Measurements from ENCODE around the gene RHCG.

Gene RHCG

GRCh38 chr15:89441295-89441812 is 55.0 kb downstream of the RHCG start:
- H2BK5ac ChIP-seq (ENCODE audit: low read depth, low read length, poor library complexity, severe bottlenecking), result no peak overlapping the region
- no peak overlapping the region for H2BK120ac ChIP-seq (ENCODE audit: low read depth, low read length)
- no peaks in the 10 kb centered on the region for H3K79me1 ChIP-seq (replicated peaks; ENCODE audit: low read length, poor library complexity, severe bottlenecking)
- H3K27ac ChIP-seq (ENCODE audit: low read length, poor library complexity, severe bottlenecking), result no peak overlapping the region
- no peak overlapping the region for H2AFZ ChIP-seq (ENCODE audit: low read depth, low read length)
- H4K91ac ChIP-seq (ENCODE audit: low read length), result no peak overlapping the region
- H3K36me3 ChIP-seq (ENCODE audit: control insufficient read depth in 1 of 2, insufficient read depth in 2 of 2, low read depth in 1 of 2, low read length in 2 of 2), result no peaks in the 10 kb centered on the region
- H4K8ac ChIP-seq (ENCODE audit: low read length), result no peak overlapping the region
- no peaks in the 10 kb centered on the region for H3K4me1 ChIP-seq (ENCODE audit: control insufficient read depth, insufficient read depth, low read depth, low read length)
- no peak overlapping the region for H3K23ac ChIP-seq (ENCODE audit: low read length in 2 of 2)
- no peak overlapping the region for H3K4ac ChIP-seq (ENCODE audit: low read depth in 1 of 2, low read length in 2 of 2)
- no peak overlapping the region for H2BK12ac ChIP-seq (ENCODE audit: low read length in 2 of 2)
- no peak overlapping the region for H2BK15ac ChIP-seq (ENCODE audit: low read depth, poor library complexity, severe bottlenecking)
- no peak for DNase-seq
- H3K14ac ChIP-seq (ENCODE audit: low read length in 2 of 2), result no peak overlapping the region
- no peak overlapping the region for H3K9ac ChIP-seq (ENCODE audit: low read length)
- H3K4me2 ChIP-seq (ENCODE audit: low read length, poor library complexity, severe bottlenecking), result no peak overlapping the region
- H3K9me3 ChIP-seq (ENCODE audit: control insufficient read depth, low read length), result no peaks in the 10 kb centered on the region
- H2AK5ac ChIP-seq (ENCODE audit: low read length, severe bottlenecking), result no peak overlapping the region
- H3K18ac ChIP-seq (ENCODE audit: low read depth in 1 of 2, low read length in 2 of 2), result no peak overlapping the region
- no peak overlapping the region for H3K4me3 ChIP-seq (ENCODE audit: insufficient read depth in 1 of 2, low read depth in 1 of 2, low read length in 2 of 2)
- peaks cover 62 to 85% of the 10 kb centered on the region in 2 experiments for H3K27me3 ChIP-seq (ENCODE audit: control insufficient read depth in 1 of 2, insufficient read depth in 1 of 2, low read length in 2 of 2)
- WGBS, result 80% methylated on average over 1 of the region's 3 CpGs

GRCh38 chr15:89439764-89440163 is 56.6 kb downstream of the RHCG start:
- no peak overlapping the region for H3K4me3 ChIP-seq (ENCODE audit: insufficient read depth in 1 of 2, low read depth in 1 of 2, low read length in 2 of 2)
- H3K27me3 ChIP-seq (ENCODE audit: control insufficient read depth in 1 of 2, insufficient read depth in 1 of 2, low read length in 2 of 2), result peaks cover 63 to 85% of the 10 kb centered on the region in 2 experiments
- H3K79me1 ChIP-seq (replicated peaks; ENCODE audit: low read length, poor library complexity, severe bottlenecking), result no peaks in the 10 kb centered on the region
- no peaks in the 10 kb centered on the region for H3K9me3 ChIP-seq (ENCODE audit: control insufficient read depth, low read length)
- no peak overlapping the region for H2BK120ac ChIP-seq (ENCODE audit: low read depth, low read length)
- no peak overlapping the region for H3K4me2 ChIP-seq (ENCODE audit: low read length, poor library complexity, severe bottlenecking)
- no peak overlapping the region for H2AK5ac ChIP-seq (ENCODE audit: low read length, severe bottlenecking)
- H3K4ac ChIP-seq (ENCODE audit: low read depth in 1 of 2, low read length in 2 of 2), result no peak overlapping the region
- DNase-seq, result no peak
- 82% methylated on average over 8 of the region's 9 CpGs for WGBS
- H2BK12ac ChIP-seq (ENCODE audit: low read length in 2 of 2), result no peak overlapping the region
- H3K27ac ChIP-seq (ENCODE audit: low read length, poor library complexity, severe bottlenecking), result no peak overlapping the region
- no peak overlapping the region for H3K14ac ChIP-seq (ENCODE audit: low read length in 2 of 2)
- H3K36me3 ChIP-seq (ENCODE audit: control insufficient read depth in 1 of 2, insufficient read depth in 2 of 2, low read depth in 1 of 2, low read length in 2 of 2), result no peaks in the 10 kb centered on the region
- no peak overlapping the region for H2BK5ac ChIP-seq (ENCODE audit: low read depth, low read length, poor library complexity, severe bottlenecking)
- no peak overlapping the region for H3K18ac ChIP-seq (ENCODE audit: low read depth in 1 of 2, low read length in 2 of 2)
- no peak overlapping the region for H2AFZ ChIP-seq (ENCODE audit: low read depth, low read length)
- no peak overlapping the region for H3K23ac ChIP-seq (ENCODE audit: low read length in 2 of 2)
- no peaks in the 10 kb centered on the region for H3K4me1 ChIP-seq (ENCODE audit: control insufficient read depth, insufficient read depth, low read depth, low read length)
- no peak overlapping the region for H2BK15ac ChIP-seq (ENCODE audit: low read depth, poor library complexity, severe bottlenecking)
- H3K9ac ChIP-seq (ENCODE audit: low read length), result no peak overlapping the region
- H4K8ac ChIP-seq (ENCODE audit: low read length), result no peak overlapping the region
- H4K91ac ChIP-seq (ENCODE audit: low read length), result no peak overlapping the region

- Histone ChIP-seq H2AFZ (ENCODE audit: low read depth, low read length) (no peak overlapping the region), H3K27ac (ENCODE audit: low read length, poor library complexity, severe bottlenecking) (no peak overlapping the region), H3K79me1 (replicated peaks; ENCODE audit: low read length, poor library complexity, severe bottlenecking) (no peaks in the 10 kb centered on the region), H4K8ac (ENCODE audit: low read length) (no peak overlapping the region), H3K23ac (ENCODE audit: low read length in 2 of 2) (no peak overlapping the region), H2BK15ac (ENCODE audit: low read depth, poor library complexity, severe bottlenecking) (no peak overlapping the region), H3K18ac (ENCODE audit: low read depth in 1 of 2, low read length in 2 of 2) (no peak overlapping the region), H2BK12ac (ENCODE audit: low read length in 2 of 2) (no peak overlapping the region), H3K9ac (ENCODE audit: low read length) (no peak overlapping the region), H2AK5ac (ENCODE audit: low read length, severe bottlenecking) (no peak overlapping the region), H3K4ac (ENCODE audit: low read depth in 1 of 2, low read length in 2 of 2) (no peak overlapping the region), H3K14ac (ENCODE audit: low read length in 2 of 2) (no peak overlapping the region), H2BK5ac (ENCODE audit: low read depth, low read length, poor library complexity, severe bottlenecking) (no peak overlapping the region), H3K4me1 (ENCODE audit: control insufficient read depth, insufficient read depth, low read depth, low read length) (no peaks in the 10 kb centered on the region), H3K4me2 (ENCODE audit: low read length, poor library complexity, severe bottlenecking) (no peak overlapping the region), H2BK120ac (ENCODE audit: low read depth, low read length) (no peak overlapping the region), H3K36me3 (ENCODE audit: control insufficient read depth in 1 of 2, insufficient read depth in 2 of 2, low read depth in 1 of 2, low read length in 2 of 2) (no peaks in the 10 kb centered on the region), H3K9me3 (ENCODE audit: control insufficient read depth, low read length) (no peaks in the 10 kb centered on the region), H4K91ac (ENCODE audit: low read length) (no peak overlapping the region), H3K4me3 (ENCODE audit: insufficient read depth in 1 of 2, low read depth in 1 of 2, low read length in 2 of 2) (no peak overlapping the region), H3K27me3 (ENCODE audit: control insufficient read depth in 1 of 2, insufficient read depth in 1 of 2, low read length in 2 of 2) (peaks cover 66 to 92% of the 10 kb centered on the region in 2 experiments)
- no peak for DNase-seq
- WGBS, result 50% methylated on average over 7 of the region's 7 CpGs
These were observed 59.6 kb downstream of the RHCG start for GRCh38 chr15:89436560-89437311.

DNA sequence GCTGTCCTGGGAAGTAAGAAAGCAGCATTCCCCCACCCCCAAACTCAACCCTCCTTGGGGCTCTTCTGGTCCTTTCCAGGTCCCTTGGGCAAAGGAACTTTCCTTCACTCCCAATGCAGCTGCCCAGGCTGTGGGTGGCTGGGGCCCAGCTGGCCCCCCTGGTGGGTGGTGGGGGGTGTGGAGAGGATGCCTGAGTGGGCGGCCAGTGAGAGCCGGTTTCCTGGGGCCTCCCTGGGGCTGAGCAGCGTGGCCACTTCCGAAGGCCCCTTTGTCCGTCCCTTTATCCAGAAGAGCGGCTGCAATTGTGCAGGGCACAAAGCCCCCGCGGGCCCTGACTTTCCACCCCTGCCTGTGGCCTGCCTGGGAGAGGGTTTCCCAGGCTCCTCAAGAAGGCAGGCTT is 61.0 kb downstream of the RHCG start:
- H4K8ac ChIP-seq (ENCODE audit: low read length), result no peak overlapping the region
- no peak overlapping the region for H2BK120ac ChIP-seq (ENCODE audit: low read depth, low read length)
- no peak overlapping the region for H2AK5ac ChIP-seq (ENCODE audit: low read length, severe bottlenecking)
- H2AFZ ChIP-seq (ENCODE audit: low read depth, low read length), result no peak overlapping the region
- peaks cover 65 to 83% of the 10 kb centered on the region in 2 experiments for H3K27me3 ChIP-seq (ENCODE audit: control insufficient read depth in 1 of 2, insufficient read depth in 1 of 2, low read length in 2 of 2)
- H2BK12ac ChIP-seq (ENCODE audit: low read length in 2 of 2), result no peak overlapping the region
- H3K27ac ChIP-seq (ENCODE audit: low read length, poor library complexity, severe bottlenecking), result no peak overlapping the region
- no peak overlapping the region for H3K9ac ChIP-seq (ENCODE audit: low read length)
- H3K36me3 ChIP-seq (ENCODE audit: control insufficient read depth in 1 of 2, insufficient read depth in 2 of 2, low read depth in 1 of 2, low read length in 2 of 2), result no peaks in the 10 kb centered on the region
- no peaks in the 10 kb centered on the region for H3K79me1 ChIP-seq (replicated peaks; ENCODE audit: low read length, poor library complexity, severe bottlenecking)
- H3K9me3 ChIP-seq (ENCODE audit: control insufficient read depth, low read length), result no peaks in the 10 kb centered on the region
- H4K91ac ChIP-seq (ENCODE audit: low read length), result no peak overlapping the region
- H3K23ac ChIP-seq (ENCODE audit: low read length in 2 of 2), result no peak overlapping the region
- H3K18ac ChIP-seq (ENCODE audit: low read depth in 1 of 2, low read length in 2 of 2), result no peak overlapping the region
- H3K4me1 ChIP-seq (ENCODE audit: control insufficient read depth, insufficient read depth, low read depth, low read length), result peaks cover 5% of the 10 kb centered on the region
- H3K4me3 ChIP-seq (ENCODE audit: insufficient read depth in 1 of 2, low read depth in 1 of 2, low read length in 2 of 2), result no peak overlapping the region
- DNase-seq, result no peak
- no peak overlapping the region for H3K14ac ChIP-seq (ENCODE audit: low read length in 2 of 2)
- H3K4me2 ChIP-seq (ENCODE audit: low read length, poor library complexity, severe bottlenecking), result no peak overlapping the region
- H2BK15ac ChIP-seq (ENCODE audit: low read depth, poor library complexity, severe bottlenecking), result no peak overlapping the region
- H2BK5ac ChIP-seq (ENCODE audit: low read depth, low read length, poor library complexity, severe bottlenecking), result no peak overlapping the region
- WGBS, result 78% methylated on average over 8 of the region's 8 CpGs
- no peak overlapping the region for H3K4ac ChIP-seq (ENCODE audit: low read depth in 1 of 2, low read length in 2 of 2)
